ENCODE measurements around the gene HTR1A.

- TF ChIP-seq, protein P1, sequence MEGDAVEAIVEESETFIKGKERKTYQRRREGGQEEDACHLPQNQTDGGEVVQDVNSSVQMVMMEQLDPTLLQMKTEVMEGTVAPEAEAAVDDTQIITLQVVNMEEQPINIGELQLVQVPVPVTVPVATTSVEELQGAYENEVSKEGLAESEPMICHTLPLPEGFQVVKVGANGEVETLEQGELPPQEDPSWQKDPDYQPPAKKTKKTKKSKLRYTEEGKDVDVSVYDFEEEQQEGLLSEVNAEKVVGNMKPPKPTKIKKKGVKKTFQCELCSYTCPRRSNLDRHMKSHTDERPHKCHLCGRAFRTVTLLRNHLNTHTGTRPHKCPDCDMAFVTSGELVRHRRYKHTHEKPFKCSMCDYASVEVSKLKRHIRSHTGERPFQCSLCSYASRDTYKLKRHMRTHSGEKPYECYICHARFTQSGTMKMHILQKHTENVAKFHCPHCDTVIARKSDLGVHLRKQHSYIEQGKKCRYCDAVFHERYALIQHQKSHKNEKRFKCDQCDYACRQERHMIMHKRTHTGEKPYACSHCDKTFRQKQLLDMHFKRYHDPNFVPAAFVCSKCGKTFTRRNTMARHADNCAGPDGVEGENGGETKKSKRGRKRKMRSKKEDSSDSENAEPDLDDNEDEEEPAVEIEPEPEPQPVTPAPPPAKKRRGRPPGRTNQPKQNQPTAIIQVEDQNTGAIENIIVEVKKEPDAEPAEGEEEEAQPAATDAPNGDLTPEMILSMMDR (conservative IDR thresholded peaks at IDR 0.05): no peak
- no peak for TF ChIP-seq ZFX (IDR thresholded peaks at IDR 0.05)
Observed at GRCh38 chr5:63962279-63962678, at the start of gene HTR1A.
